Activated CD4-positive, alpha-beta T cell treated with anti-CD3 and anti-CD28 coated beads for 36 hours (primary cell): ENCODE results near the gene ROPN1L. TPM values are rescaled to one million over a fixed set of nuclear protein-coding genes. Genes with fewer than 3 reads are reported as not detected.

Source experiments
- ATAC-seq: fragments of 200-7000 bp; cut with Tn5 transposase; one replicate; pipeline ENCODE4 v1.10.0; 2021; ENCODE audit warnings: mild to moderate bottlenecking, moderate library complexity
- CTCF ChIA-PET: fragments of 350-600 bp; sonication (Branson Sonifier 250); formaldehyde crosslinking; loops from one replicate; lab custom pipeline; 2021; ENCODE audit warnings: antibody characterized with exemption; lab: Charles Lee
- POLR2A ChIA-PET: fragments of 350-600 bp; sonication (Branson Sonifier 250); formaldehyde crosslinking; loops from one replicate; lab custom pipeline; 2021; ENCODE audit warnings: antibody characterized with exemption, inconsistent platforms; lab: Charles Lee
- DNase-seq: peaks from one replicate; pipeline ENCODE4 v3.0.0-alpha.2; 2020
- H3K27ac Mint-ChIP-seq: one replicate; pipeline ENCODE4 v1.8.0; 2021; ENCODE audit warnings: mixed read lengths
- H3K27me3 Mint-ChIP-seq: one replicate; pipeline ENCODE4 v1.8.0; 2021; ENCODE audit warnings: mixed read lengths
- H3K36me3 Mint-ChIP-seq: one replicate; pipeline ENCODE4 v1.8.0; 2021; ENCODE audit warnings: low read depth, mixed read lengths
- H3K4me1 Mint-ChIP-seq: one replicate; pipeline ENCODE4 v1.8.0; 2021; ENCODE audit warnings: mixed read lengths
- H3K4me3 Mint-ChIP-seq: one replicate; pipeline ENCODE4 v1.8.0; 2021; ENCODE audit warnings: mild to moderate bottlenecking, moderate library complexity, mixed read lengths
- H3K9me3 Mint-ChIP-seq: one replicate; pipeline ENCODE4 v1.8.0; 2021; ENCODE audit warnings: low read depth, mixed read lengths
- intact Hi-C, 2 experiments: fragments of 100-400 bp; cut with DNase I in 1 of 2; cut with micrococcal nuclease in 1 of 2; formaldehyde crosslinking; loops; one replicate each; pipeline versions ENCODE4 v1.14.2 to v1.15.1; 2022 to 2024; cut with DNase I, micrococcal nuclease
- total RNA-seq, 2 experiments: library from RNA; stranded (reverse); gene quantifications; one replicate each; pipeline ENCODE4 v1.2.3, GENCODE V29; 2021

The ROPN1L gene
- total RNA-seq, 2 experiments from 2014 or later, result 0.28 TPM; not detected in 1

DNA sequence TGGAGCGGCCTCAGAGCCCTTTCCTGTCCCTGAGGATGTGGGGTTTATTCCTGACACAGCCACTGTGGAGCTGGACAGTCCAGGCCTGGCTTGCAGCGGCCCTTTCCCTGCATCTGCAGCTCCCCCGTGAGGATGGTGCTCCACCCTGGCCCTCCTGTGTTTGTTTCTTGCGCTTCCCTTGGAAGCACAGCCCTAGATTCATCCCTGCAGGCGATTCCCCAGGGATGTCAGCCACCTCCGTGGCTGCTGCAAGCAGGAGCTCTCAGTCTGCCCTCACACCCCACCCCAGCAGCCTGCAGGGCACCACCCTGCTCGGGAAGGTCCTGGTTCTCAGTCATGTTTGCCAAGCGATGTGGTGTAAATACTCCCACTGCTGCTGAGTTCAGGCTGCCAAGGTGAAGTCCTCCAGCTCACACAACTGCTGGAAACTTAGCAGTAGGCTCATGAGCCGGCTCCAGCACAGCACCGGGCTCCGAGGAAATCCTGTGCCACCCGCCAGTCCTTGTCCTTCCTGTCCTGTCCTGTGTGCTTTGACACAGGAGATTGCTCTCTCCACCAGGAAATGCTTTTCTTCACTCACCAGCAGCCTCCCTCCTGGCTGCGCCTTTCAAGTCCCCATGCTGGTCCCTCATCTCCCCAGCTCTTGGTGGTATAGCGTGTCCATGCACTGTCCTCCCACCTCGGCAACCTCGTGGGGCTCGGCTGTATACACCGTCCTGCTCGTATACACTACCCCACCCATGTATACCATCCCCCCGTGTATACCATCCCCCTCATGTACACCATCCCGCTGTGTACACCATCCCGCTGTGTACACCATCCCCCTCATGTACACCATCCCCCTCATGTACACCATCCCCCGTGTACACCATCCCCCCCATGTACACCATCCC lies 16.2 kb downstream of the ROPN1L start:
- ChIA-PET POLR2A (no interaction called here), CTCF (interaction anchor here (0.9 to 1.3 kb wide), 3 partner anchors 32 to 170 kb away, joined by 3 to 4 read pairs (median 3); no protein-coding TSS in a partner anchor)
- DNase-seq (no peak), ATAC-seq (no peak)
- Mint-ChIP-seq H3K4me3 (no peak overlapping the region), H3K27me3 (no peaks in the 10 kb centered on the region), H3K27ac (no peak overlapping the region), H3K4me1 (no peaks in the 10 kb centered on the region), H3K9me3 (no peaks in the 10 kb centered on the region), H3K36me3 (no peaks in the 10 kb centered on the region)
- intact Hi-C loops, result no loop called here

- no peak overlapping the region for H3K4me3 Mint-ChIP-seq
- intact Hi-C loops, result no loop called here
- no peaks in the 10 kb centered on the region for H3K9me3 Mint-ChIP-seq
- H3K27ac Mint-ChIP-seq, result no peak overlapping the region
- ATAC-seq (no peak), DNase-seq (no peak)
- CTCF ChIA-PET, result no interaction called here
- POLR2A ChIA-PET, result no interaction called here
- H3K27me3 Mint-ChIP-seq, result no peaks in the 10 kb centered on the region
- H3K36me3 Mint-ChIP-seq, result no peaks in the 10 kb centered on the region
- no peaks in the 10 kb centered on the region for H3K4me1 Mint-ChIP-seq
Measured at GRCh38 chr5:10459080-10460055, 17.7 kb downstream of the ROPN1L start.

GRCh38 chr5:10460252-10460906 lies 18.7 kb downstream of the ROPN1L start:
- no peaks in the 10 kb centered on the region for H3K27me3 Mint-ChIP-seq
- DNase-seq, result no peak
- CTCF ChIA-PET, result no interaction called here
- H3K9me3 Mint-ChIP-seq, result no peaks in the 10 kb centered on the region
- no peaks in the 10 kb centered on the region for H3K4me1 Mint-ChIP-seq
- H3K4me3 Mint-ChIP-seq, result no peak overlapping the region
- intact Hi-C loops, result no loop called here
- H3K36me3 Mint-ChIP-seq, result no peaks in the 10 kb centered on the region
- POLR2A ChIA-PET, result no interaction called here
- ATAC-seq, result no peak
- H3K27ac Mint-ChIP-seq, result no peak overlapping the region

DNA sequence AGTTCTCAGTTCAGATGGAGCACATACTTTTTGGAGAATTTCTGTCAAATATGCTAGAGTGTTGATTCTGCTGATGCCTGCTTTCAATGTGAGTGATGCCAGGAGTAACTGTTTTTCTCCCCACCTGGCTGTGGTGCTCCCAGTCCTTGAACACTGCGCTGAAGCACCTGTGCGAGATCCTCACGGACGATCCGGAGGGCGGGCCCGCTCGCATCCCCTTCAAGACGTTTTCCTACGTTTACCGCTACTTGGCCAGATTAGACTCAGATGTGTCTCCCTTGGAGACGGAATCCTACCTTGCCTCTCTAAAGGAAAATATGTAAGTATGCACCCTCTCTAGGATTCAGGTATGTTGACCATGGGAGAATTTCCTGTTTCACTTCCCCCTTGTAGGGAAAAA lies 19.4 kb downstream of the ROPN1L start:
- no peak for DNase-seq
- H3K27me3 Mint-ChIP-seq, result no peaks in the 10 kb centered on the region
- no peak overlapping the region for H3K4me3 Mint-ChIP-seq
- H3K4me1 Mint-ChIP-seq, result no peaks in the 10 kb centered on the region
- ATAC-seq, result no peak
- intact Hi-C loops, result no loop called here
- H3K27ac Mint-ChIP-seq, result no peak overlapping the region
- POLR2A ChIA-PET, result no interaction called here
- CTCF ChIA-PET, result no interaction called here
- no peaks in the 10 kb centered on the region for H3K9me3 Mint-ChIP-seq
- no peaks in the 10 kb centered on the region for H3K36me3 Mint-ChIP-seq

DNA sequence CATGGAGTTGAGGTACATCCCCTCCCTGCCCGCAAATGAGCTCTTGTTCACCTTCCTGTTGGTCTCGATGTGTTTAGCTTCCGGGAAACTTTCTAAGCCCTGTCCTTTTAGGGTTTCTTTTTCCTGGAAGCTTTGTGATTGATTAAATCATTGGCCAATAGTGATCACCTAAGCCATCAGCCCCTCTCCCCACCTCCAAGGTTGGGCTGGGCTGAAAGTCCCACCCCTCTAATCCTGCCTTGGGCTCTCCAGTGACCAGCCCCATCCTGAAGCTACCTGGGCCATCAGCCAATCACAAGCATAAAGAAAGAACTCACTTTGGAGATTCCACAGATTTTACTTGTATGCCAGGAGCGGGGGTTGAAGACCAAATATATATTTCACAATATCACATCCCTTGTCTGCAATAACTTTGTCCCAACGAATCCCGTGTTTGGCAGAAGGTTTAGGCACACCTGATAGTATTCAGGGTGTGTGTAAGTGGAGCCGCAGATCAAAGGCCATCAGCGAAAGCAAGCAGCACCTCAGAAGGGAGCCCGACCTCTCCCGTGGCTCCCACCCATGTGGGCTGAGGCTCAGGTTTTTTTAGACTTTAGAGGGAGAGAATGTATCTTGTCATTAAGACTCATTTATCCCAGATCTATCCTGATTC lies 20.4 kb downstream of the ROPN1L start:
- Mint-ChIP-seq H3K36me3 (no peaks in the 10 kb centered on the region), H3K9me3 (no peaks in the 10 kb centered on the region), H3K4me1 (peaks cover under 1% of the 10 kb centered on the region), H3K4me3 (no peak overlapping the region), H3K27me3 (no peaks in the 10 kb centered on the region), H3K27ac (no peak overlapping the region)
- DNase-seq (no peak), ATAC-seq (no peak)
- intact Hi-C loops, result no loop called here
- ChIA-PET CTCF (no interaction called here), POLR2A (no interaction called here)

GRCh38 chr5:10463566-10463965 lies 21.9 kb downstream of the ROPN1L start:
- no peaks in the 10 kb centered on the region for H3K27me3 Mint-ChIP-seq
- no peak for ATAC-seq
- peaks cover 8% of the 10 kb centered on the region for H3K4me1 Mint-ChIP-seq
- no peaks in the 10 kb centered on the region for H3K9me3 Mint-ChIP-seq
- no peak overlapping the region for H3K27ac Mint-ChIP-seq
- ChIA-PET CTCF (interaction anchor here (1.4 kb wide), 1 partner anchor 11 kb away, joined by 3 read pairs; no protein-coding TSS in a partner anchor), POLR2A (no interaction called here)
- no peaks in the 10 kb centered on the region for H3K36me3 Mint-ChIP-seq
- H3K4me3 Mint-ChIP-seq, result no peak overlapping the region
- DNase-seq, result no peak
- intact Hi-C loops, result no loop called here

DNA sequence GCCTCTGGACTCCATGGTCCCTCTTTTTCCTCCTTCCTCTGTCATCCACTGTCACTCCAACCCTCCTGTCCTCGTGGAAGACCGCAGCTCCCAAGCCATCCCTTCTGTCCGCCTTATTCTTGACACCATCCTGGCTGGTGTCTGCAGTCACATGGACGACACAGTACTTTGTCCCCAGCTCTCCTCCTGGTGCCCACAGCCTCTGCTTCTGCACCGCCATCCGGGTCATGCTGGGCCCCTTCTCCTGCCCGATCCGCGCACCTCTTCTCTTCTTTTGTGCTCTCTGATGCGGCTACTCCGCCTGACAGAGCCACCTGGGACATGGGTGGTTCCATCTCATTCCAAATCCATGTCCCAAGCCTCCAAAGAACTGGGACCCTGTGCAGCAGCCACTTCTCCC lies 22.5 kb downstream of the ROPN1L start:
- ChIA-PET POLR2A (no interaction called here), CTCF (no interaction called here)
- Mint-ChIP-seq H3K9me3 (no peaks in the 10 kb centered on the region), H3K27ac (no peak overlapping the region), H3K4me1 (peaks cover 8% of the 10 kb centered on the region), H3K27me3 (no peaks in the 10 kb centered on the region), H3K36me3 (no peaks in the 10 kb centered on the region), H3K4me3 (no peak overlapping the region)
- no peak for DNase-seq
- no peak for ATAC-seq
- intact Hi-C loops, result no loop called here

DNA sequence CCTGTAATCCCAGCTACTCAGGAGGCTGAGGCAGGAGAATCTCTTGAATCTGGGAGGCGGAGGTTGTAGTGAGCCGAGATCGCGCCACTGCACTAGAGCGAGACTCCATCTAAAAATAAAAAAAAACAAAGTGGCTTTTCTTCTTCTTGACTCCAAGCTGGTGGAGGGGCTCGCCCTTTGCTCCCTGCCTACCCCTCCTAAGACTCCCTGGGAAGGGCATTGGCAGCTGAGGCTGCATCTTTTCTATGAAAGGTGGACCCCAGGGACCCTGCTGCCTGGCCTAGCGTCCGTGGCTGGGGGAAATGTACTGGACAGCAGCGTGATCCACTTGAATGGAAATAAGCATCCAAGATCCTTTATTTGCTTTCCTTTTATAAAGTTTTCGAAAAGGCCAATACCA lies 24.0 kb downstream of the ROPN1L start:
- H3K4me1 Mint-ChIP-seq, result peaks cover 8% of the 10 kb centered on the region
- no peaks in the 10 kb centered on the region for H3K27me3 Mint-ChIP-seq
- intact Hi-C loops, result no loop called here
- H3K9me3 Mint-ChIP-seq, result no peaks in the 10 kb centered on the region
- ChIA-PET POLR2A (interaction anchor here (0.6 kb wide), 1 partner anchor 158 kb away, joined by 3 read pairs; no protein-coding TSS in a partner anchor), CTCF (no interaction called here)
- H3K4me3 Mint-ChIP-seq, result no peak overlapping the region
- DNase-seq (no peak), ATAC-seq (no peak)
- no peak overlapping the region for H3K27ac Mint-ChIP-seq
- no peaks in the 10 kb centered on the region for H3K36me3 Mint-ChIP-seq

GRCh38 chr5:10466446-10467073 lies 24.9 kb downstream of the ROPN1L start:
- ATAC-seq (no peak), DNase-seq (no peak)
- Mint-ChIP-seq H3K4me1 (peaks cover 8% of the 10 kb centered on the region), H3K27me3 (no peaks in the 10 kb centered on the region), H3K9me3 (no peaks in the 10 kb centered on the region), H3K36me3 (no peaks in the 10 kb centered on the region), H3K4me3 (no peak overlapping the region), H3K27ac (no peak overlapping the region)
- intact Hi-C loops, result no loop called here
- POLR2A ChIA-PET, result no interaction called here
- CTCF ChIA-PET, result no interaction called here

- Mint-ChIP-seq H3K36me3 (no peaks in the 10 kb centered on the region), H3K27ac (no peak overlapping the region), H3K4me1 (peaks cover 8% of the 10 kb centered on the region), H3K27me3 (no peaks in the 10 kb centered on the region), H3K4me3 (no peak overlapping the region), H3K9me3 (no peaks in the 10 kb centered on the region)
- intact Hi-C loops, result no loop called here
- ChIA-PET POLR2A (no interaction called here), CTCF (interaction anchor here (2.1 kb wide), 1 partner anchor 15 kb away, joined by 8 read pairs; no protein-coding TSS in a partner anchor)
- ATAC-seq (no peak), DNase-seq (no peak)
Measured at GRCh38 chr5:10467281-10468198, 25.9 kb downstream of the ROPN1L start.
